SIG-M5 treated with dmso at 0.1 percent for 504 hours (cell line): Measurements from ENCODE around the gene ENPP6.
A peak's percentile ranks its signal among the peaks of the same experiment; 100 is the strongest.

Experiments
- DNase-seq: peaks from one replicate; lab custom pipeline; 2025; ENCODE audit not compliant: unreplicated experiment; lab: John Stamatoyannopoulos, UW

Gene ENPP6

GRCh38 chr4:184217634-184218033, at the start of gene ENPP6:
Gene ENPP6 (minus strand): TSS chr4:184217873. CDS start chr4:184217819, 54 bp downstream.
- DNase-seq = no peak

DNA sequence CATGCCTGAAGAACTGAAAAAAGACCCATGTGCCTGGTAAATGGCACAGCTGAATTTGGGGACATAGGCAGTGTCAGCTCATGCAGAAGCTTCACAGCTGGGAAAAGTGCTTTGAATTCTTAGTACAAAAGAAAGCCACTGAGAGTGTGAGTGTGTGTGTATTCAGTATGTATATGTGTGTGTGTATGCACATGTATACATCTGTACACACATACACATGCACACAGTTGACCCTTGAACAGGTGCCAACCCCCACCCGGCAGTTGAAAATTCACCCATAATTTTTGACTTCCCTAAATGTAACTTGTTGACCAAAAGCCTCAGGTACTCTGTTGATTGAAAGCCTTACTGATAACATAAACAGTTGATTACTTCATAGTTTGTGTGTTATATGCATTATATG, 49.5 kb upstream of the ENPP6 start:
- no peak for DNase-seq

DNA sequence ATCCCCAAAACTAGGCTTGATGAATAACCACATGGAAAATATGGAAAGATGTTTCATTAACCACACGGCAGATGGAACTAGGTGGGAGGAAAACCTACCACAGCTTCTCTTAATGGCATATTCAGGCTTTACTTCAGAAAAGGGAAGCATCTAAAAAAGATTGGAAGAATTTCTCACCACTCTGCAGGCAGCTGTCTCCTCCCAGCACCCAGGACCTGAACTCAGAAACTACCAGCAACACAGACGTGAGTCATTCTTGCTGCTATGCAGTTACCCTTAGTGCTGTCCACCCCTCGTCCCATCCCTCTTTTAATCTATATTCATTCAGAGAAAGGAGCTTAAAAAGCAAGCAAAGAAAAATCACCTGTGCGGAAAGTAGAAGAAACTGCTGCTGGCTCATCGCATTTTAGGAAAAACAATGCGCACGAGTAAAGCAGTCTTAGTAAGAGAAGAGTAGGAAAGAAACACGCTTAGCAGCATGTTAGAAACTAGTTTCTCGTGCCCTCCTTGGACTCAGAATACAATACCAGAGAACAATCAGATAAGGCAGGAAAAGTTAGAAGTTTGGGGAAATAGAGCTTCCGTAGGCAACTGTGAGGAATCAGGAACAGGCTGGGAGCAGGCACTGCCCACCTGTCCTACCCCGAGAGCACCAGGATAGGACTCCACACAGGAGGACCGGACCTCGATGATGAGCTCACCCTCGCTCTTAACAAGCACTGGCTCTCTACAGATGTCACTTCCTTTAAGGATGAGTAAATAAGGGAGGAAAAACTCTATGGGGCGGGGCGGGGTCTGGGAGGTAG, 48.1 kb upstream of the ENPP6 start:
- peak; percentile 70 for DNase-seq

DNA sequence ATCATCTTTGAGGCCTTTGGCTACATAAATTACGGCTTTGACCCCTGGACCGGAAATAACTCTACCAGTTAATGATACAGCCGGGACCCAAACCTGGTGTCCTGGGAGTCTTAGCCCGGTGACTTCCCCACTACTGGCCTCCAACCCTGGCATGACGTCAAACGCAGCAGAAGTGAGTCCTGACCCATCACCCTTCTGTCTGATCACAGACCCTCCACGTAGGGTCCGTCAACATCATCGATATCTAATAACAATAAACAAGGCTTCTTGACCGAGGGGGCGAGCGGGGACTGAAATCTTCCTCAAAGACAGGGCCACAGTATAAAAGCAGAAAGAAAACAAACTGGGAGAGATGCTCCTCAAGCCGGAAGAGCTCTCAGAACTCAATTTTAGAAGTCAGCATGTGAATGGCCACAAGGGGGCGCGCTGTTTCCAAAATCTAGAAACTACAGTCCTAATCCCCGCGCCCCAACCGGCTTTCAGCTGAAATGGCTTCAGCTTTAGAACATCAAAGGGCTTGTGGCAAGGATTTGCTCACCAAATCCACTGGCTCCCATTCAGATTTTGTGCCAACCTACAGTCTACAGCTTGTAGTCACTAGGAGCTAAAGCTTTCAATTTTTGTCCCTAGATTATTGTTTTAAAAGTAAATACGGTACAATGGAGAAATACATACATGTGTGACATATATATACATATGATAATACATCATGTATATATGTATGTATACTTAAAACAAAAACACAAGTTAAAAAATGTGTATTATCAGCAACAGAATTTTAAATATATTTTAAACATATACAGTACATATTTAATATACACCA, 46.4 kb upstream of the ENPP6 start:
- peak; percentile 89 for DNase-seq

GRCh38 chr4:184263461-184263860, 45.8 kb upstream of the ENPP6 start:
- DNase-seq = no peak

GRCh38 chr4:184262901-184263300, 45.2 kb upstream of the ENPP6 start:
- no peak for DNase-seq

DNA sequence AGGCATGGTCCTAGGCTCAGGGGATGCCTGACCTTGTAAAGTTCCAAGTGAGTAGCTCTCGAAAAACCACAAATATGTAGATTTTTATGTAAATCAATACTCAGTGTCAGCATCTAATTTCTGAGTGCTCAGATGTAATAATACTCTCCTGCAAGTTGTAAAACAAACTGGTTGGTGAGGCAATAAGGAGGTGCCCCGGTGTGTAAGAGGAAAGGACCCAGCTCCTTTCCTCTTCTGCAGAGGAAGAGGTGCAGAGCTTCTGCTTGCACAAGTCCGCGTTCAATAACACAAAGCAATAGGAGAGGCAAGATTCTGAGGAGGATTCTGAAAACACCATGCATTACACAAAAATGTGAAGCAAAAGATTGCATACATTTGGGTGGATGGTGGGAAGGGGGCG, 43.6 kb upstream of the ENPP6 start:
- peak; percentile 28 for DNase-seq

GRCh38 chr4:184259866-184260265, 42.2 kb upstream of the ENPP6 start:
- no peak for DNase-seq

- DNase-seq = no peak
Observed at GRCh38 chr4:184259081-184259480, 41.4 kb upstream of the ENPP6 start.

DNA sequence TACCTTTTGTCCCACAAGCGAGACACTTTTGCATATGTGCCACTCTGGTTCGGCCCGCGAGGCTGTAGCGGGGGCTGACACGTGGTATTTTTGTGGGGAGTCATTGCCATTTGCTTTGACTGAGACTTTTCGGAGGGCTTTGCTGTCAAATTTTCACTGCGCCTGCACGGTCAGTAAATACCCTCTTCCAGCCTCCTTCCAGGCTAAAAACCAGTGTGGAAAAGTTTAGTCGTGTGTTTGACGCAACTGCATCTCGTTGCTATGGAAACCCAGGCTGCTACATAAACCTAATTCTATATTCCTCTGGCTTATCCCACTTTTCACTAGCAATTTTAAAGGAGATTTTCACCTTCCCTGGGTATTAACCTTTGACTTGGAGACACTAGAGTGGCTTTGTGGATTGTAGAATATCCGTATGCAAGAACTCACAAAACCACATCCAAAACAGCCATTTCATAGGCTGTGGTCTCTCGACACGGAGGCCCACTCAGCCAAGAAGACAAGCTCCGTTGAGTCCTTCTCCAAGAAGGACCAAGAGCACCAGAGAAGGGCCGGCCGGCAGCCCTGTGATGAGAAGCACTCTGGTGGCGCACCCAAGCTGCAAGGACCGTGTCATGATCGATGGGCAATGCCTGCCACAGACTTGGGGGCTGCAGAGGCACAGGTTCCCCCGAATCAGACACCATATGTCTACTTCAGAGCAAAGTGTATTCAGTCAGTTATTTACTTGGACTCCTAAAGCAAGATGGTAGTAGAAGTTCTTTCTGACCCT, 38.4 kb upstream of the ENPP6 start:
- DNase-seq = no peak

DNA sequence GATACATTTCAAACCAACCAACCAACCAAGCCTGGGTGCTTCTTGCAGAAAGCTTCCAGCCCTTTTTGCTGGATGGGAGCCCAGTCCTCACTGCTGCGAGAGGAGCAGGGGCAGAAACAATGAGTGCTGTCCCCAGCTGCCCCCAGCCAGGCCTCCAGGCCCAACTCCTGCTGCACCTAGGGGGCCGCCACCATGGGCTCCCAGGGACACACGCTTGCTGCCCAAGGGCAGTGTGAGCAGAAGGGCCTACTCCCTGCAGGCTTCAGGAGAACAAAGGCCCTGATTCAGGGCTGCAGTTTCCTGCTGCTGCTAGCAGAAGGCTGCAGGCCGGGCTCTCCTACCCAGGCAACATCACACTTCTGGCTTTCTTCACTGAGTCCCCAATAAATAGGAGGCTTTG, 37.7 kb upstream of the ENPP6 start:
- DNase-seq = no peak

DNA sequence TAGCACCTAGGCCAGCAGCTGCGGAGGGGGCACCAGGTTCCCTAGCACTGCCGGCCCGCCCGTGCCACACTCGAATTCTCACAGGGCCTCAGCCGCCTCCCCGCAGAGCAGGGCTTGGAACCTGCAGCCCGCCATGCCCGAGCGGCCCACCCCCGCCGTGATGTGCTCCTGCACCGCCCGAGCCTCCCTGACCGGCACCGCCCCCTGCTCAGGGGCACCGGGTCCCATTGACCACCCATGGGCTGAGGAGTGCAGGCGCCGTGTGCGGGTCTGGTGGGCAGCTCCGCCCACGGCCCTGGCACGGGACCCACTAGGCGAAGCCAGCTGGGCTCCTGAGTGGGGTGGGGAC, 35.4 kb upstream of the ENPP6 start:
- DNase-seq = no peak

GRCh38 chr4:184252136-184253071, 34.7 kb upstream of the ENPP6 start:
- no peak for DNase-seq

- DNase-seq = no peak
Observed at GRCh38 chr4:184251670-184251980, 34.0 kb upstream of the ENPP6 start.

DNA sequence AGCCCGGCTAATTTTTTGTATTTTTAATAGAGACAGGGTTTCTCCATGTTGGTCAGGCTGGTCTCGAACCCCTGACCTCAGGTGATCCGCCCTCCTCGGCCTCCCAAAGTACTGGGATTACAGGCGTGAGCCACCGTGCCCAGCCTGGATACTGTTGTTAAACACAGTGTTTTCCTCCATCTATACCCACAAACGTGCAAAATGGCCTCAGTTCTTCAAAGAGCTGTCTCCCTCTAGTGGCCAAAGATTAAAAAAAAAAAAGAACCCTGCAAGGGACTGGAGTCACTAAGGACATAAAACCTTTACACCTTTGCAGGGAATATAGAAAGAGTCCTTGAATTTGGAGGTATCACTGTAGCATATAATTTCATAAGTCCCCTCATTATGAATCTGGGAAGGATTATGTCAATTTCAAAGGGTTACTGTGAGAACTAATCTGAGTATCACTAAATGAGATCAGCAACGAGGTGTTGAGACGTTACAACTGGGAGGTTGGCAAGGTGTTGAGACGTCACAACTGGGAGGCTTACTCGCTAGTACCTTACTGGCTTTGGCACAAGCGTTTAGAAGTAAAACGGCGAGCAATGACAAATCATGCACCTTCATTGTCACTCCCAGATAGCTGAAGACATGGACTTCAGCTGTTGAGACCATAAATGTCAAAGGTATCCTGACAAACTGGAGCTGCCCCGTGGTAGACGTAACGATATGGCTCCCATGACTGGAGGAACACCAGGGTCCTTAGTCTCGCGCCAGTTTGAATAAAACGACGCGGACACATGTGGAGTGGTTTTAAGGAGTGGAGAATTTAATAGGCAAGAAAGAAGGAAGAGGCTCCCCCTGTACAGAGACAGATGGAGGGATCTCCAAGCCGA, 33.4 kb upstream of the ENPP6 start:
- peak; percentile 70 for DNase-seq

DNA sequence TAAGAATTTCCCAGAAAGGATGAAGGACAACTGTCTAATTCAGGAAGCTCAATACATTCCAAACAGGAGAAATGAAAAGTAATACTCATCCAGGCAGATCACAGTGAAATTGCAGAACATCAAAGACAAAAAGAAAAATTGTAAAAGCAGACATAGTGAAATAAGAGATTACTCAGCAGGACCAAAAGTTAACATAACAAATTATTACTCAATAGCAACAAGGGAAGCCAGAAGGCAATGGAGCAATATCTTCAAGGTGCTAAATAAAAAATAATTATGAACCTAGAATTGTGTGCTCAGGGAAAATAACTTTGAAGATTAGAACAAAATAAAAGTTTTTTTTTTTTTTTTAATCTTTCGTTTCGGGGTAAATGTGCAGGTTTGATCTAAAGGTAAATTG, 30.5 kb upstream of the ENPP6 start:
- peak; percentile 29 for DNase-seq

DNA sequence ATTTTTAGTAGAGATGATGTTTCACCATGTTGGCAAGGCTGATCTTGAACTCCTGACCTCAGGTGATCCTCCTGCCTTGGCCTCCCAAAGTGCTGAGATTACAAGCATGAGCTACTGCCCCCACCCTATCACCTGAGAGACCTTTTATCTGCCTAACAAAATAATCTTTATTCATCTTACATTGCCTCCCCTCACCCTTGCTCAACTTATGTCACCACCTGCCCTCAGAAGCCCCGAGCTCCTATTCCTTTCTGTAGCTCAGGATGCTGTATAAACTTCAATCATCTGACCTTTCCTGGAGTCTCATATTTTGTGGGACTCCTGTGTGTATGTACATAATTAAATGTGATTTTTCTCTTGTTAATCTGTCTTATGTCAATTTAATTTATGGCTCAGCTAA, 29.7 kb upstream of the ENPP6 start:
- DNase-seq = no peak

DNA sequence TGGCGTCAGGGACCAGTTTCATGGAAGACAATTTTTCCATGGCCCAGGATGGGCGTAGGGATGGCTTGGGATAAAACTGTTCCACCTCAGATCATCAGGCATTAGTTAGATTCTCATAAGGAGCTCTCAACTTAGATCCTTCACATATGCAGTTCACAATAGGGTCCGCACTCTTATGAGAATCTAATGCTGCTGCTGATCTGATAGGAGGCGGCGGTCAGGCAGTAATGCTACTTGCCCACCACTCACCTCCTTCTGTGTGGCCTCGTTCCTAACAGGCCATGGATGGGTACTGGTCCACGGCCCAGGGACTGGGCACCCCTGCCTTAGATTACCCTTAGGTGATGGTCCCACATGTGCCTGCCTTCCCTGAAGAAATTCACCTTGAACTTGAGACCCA, 28.8 kb upstream of the ENPP6 start:
- DNase-seq = no peak

DNA sequence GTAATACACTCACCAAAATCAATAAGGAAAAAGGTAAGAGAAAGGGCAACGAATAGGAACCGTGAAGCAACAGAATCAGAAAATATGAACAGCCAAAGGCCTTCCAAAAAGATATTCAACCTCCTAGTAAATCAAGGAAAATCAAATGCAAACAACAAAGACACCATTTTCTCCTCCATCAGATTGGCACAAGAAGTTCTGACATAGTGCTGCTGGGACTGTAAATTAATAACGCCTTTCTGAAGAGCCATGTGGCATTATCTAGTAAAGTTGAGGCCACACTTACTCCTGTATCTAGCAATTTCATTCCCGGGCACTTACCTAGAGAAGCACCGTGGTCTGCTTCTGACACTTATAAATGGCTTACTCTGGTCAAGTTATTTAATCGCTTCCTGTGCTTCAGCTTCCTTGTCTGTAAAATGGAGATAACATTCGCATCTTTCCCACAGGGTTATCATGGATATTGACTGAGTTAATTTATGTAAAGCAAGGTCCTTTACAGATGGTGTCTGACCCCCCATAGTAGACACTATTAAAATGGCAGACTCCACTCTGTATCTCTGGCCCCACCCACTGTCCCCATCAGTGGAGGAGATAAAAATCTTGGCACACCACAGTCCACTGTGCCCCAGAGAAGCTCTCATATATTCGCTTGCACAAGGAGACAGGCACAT, 20.5 kb upstream of the ENPP6 start:
- DNase-seq = no peak
